ENCODE measurements around the gene MUCL1.
"Not testable (repeated sequence)": the region's sequence is repeated elsewhere in the genome, so short reads cannot be mapped to it uniquely, and the experiment has no call there.

MUCL1 gene

GRCh38 chr12:54853933-54854538 lies at the start of gene MUCL1:
Gene MUCL1 (plus strand): TSS chr12:54854516. CDS start chr12:54854583, 67 bp downstream.
- peak; percentile 87 for DNase-seq

GRCh38 chr12:54821676-54822075 lies 32.6 kb upstream of the MUCL1 start:
- no peak for DNase-seq

- peak; percentile 9 for DNase-seq
These were observed 29.9 kb upstream of the MUCL1 start for GRCh38 chr12:54824402-54824801.

GRCh38 chr12:54829511-54829910 lies 24.8 kb upstream of the MUCL1 start:
- no peak for DNase-seq

- DNase-seq = no peak
These were observed 24.1 kb upstream of the MUCL1 start for GRCh38 chr12:54830199-54830598.

GRCh38 chr12:54831631-54832030 lies 22.7 kb upstream of the MUCL1 start:
- no peak for DNase-seq

GRCh38 chr12:54840244-54840865 lies 14.0 kb upstream of the MUCL1 start:
- no peak for DNase-seq

GRCh38 chr12:54857406-54857805 lies 3.1 kb downstream of the MUCL1 start:
- DNase-seq = no peak

- no peak for DNase-seq
These were observed 4.2 kb downstream of the MUCL1 start for GRCh38 chr12:54858562-54858961.

GRCh38 chr12:54859502-54859901 lies 5.2 kb downstream of the MUCL1 start:
- no peak for DNase-seq

- DNase-seq = no peak
These were observed 7.6 kb downstream of the MUCL1 start for GRCh38 chr12:54861927-54862326.

GRCh38 chr12:54863948-54864618 lies 9.8 kb downstream of the MUCL1 start:
- no peak for DNase-seq

GRCh38 chr12:54865683-54866324 lies 11.5 kb downstream of the MUCL1 start:
- DNase-seq = no peak

- DNase-seq = no peak
These were observed 14.4 kb downstream of the MUCL1 start for GRCh38 chr12:54868690-54869089.

GRCh38 chr12:54870048-54870447 lies 15.7 kb downstream of the MUCL1 start:
- no peak for DNase-seq

GRCh38 chr12:54870617-54871016 lies 16.3 kb downstream of the MUCL1 start:
- no peak for DNase-seq

GRCh38 chr12:54879150-54879549 lies 24.8 kb downstream of the MUCL1 start:
- DNase-seq = no peak

- no peak for DNase-seq
These were observed 25.3 kb downstream of the MUCL1 start for GRCh38 chr12:54879579-54879978.

- peak; percentile 48 for DNase-seq
These were observed 27.8 kb downstream of the MUCL1 start for GRCh38 chr12:54882079-54882478.

GRCh38 chr12:54882597-54882996 lies 28.3 kb downstream of the MUCL1 start:
- DNase-seq = not testable (repeated sequence)

GRCh38 chr12:54888428-54888827 lies 34.1 kb downstream of the MUCL1 start:
- DNase-seq = not testable (repeated sequence)

GRCh38 chr12:54890339-54890738 lies 36.0 kb downstream of the MUCL1 start:
- DNase-seq = no peak

GRCh38 chr12:54891717-54892478 lies 37.6 kb downstream of the MUCL1 start:
- no peak for DNase-seq

Measured in hematopoietic multipotent progenitor cell treated with erythropoietin and hydrocortisone succinate and interleukin-3 and kit ligand, for 6 days (in vitro differentiated cells).